Natural killer cell (primary cell): Measurements from ENCODE around the gene MAP4K4. TPM values are rescaled to one million over a fixed set of nuclear protein-coding genes. Genes with fewer than 3 reads are reported as not detected.
A peak's percentile ranks its signal among the peaks of the same experiment; 100 is the strongest.

ENCODE experiments used
- ATAC-seq, 3 donors: fragments of 150-1000 bp in 2 of 3; fragments of 200-7000 bp in 1 of 3; cut with Tn5 transposase; 1 replicate in 1 of 3; 2 replicates in 2 of 3; pipeline ENCODE4 v1.10.0; 2021; ENCODE audit warnings: mild to moderate bottlenecking in 2 of 3, moderate library complexity in 2 of 3
- DNase-seq, 2 donors: peaks; one replicate each; pipeline versions ENCODE4 v3.0.0 to v3.0.0-alpha.2; 2013 to 2021; ENCODE audit warnings: mixed read lengths in 1 of 2
- H3K27ac ChIP-seq: one replicate; pipeline ENCODE4 v1.5.1; 2013; ENCODE audit warnings: mild to moderate bottlenecking, low read length
- H3K27me3 ChIP-seq: one replicate; pipeline ENCODE4 v1.6.1; 2013; ENCODE audit warnings: low read length; ENCODE audit not compliant: control insufficient read depth, insufficient read depth
- H3K36me3 ChIP-seq: one replicate; pipeline ENCODE4 v1.6.1; 2013; ENCODE audit warnings: low read length; ENCODE audit not compliant: control insufficient read depth, insufficient read depth
- H3K4me1 ChIP-seq: one replicate; pipeline ENCODE4 v1.6.1; 2013; ENCODE audit warnings: low read length; ENCODE audit not compliant: control insufficient read depth, insufficient read depth
- H3K4me3 ChIP-seq: one replicate; pipeline ENCODE4 v1.5.1; 2013; ENCODE audit warnings: low read length
- H3K9me3 ChIP-seq: one replicate; pipeline ENCODE4 v1.6.1; 2013; ENCODE audit warnings: low read length; ENCODE audit not compliant: control insufficient read depth, insufficient read depth
- H3K27ac Mint-ChIP-seq, 2 donors: one replicate each; pipeline ENCODE4 v1.8.0; 2022; ENCODE audit warnings: mild to moderate bottlenecking in 2 of 2, mixed read lengths in 2 of 2, moderate library complexity in 1 of 2
- H3K27me3 Mint-ChIP-seq, 2 donors: one replicate each; pipeline ENCODE4 v1.8.0; 2022; ENCODE audit warnings: low read depth in 2 of 2, mixed read lengths in 2 of 2
- H3K36me3 Mint-ChIP-seq: one replicate; pipeline ENCODE4 v1.8.0; 2022; ENCODE audit warnings: mixed read lengths
- H3K4me1 Mint-ChIP-seq, 2 donors: one replicate each; pipeline ENCODE4 v1.8.0; 2022; ENCODE audit warnings: mixed read lengths in 2 of 2
- H3K4me3 Mint-ChIP-seq: one replicate; pipeline ENCODE4 v1.8.0; 2022; ENCODE audit warnings: mild to moderate bottlenecking, moderate library complexity, mixed read lengths
- H3K9me3 Mint-ChIP-seq, 2 donors: one replicate each; pipeline ENCODE4 v1.8.0; 2022; ENCODE audit warnings: mixed read lengths in 2 of 2
- CTCF ChIP-seq: fragments of 200-600 bp; IDR thresholded peaks from one replicate; pipeline ENCODE4 v1.8.0; 2022; ENCODE audit warnings: antibody characterized with exemption
- WGBS: methylation state at CpG from one replicate; pipeline ENCODE4 v1.1.7; 2013; ENCODE audit warnings: missing lambda C conversion rate; ENCODE audit not compliant: insufficient coverage; 5-methylcytosine and 5-hydroxymethylcytosine counted together
- intact Hi-C: fragments of 100-400 bp; cut with micrococcal nuclease; formaldehyde crosslinking; loops from one replicate; pipeline ENCODE4 v1.14.2; 2022
- total RNA-seq, 4 donors: library from RNA; stranded (reverse); fragments of 120-200 nt in 1 of 4; gene quantifications; one replicate each; pipeline versions ENCODE4 v1.2.3 to v1.2.4, GENCODE V29; 2013 to 2022

MAP4K4 gene
- total RNA-seq, 3 donors from 2014 or later (not counting 1 experiment from before 2014, with no cell fraction given) = 60.2 to 80.3 (median 66.5) TPM

DNA sequence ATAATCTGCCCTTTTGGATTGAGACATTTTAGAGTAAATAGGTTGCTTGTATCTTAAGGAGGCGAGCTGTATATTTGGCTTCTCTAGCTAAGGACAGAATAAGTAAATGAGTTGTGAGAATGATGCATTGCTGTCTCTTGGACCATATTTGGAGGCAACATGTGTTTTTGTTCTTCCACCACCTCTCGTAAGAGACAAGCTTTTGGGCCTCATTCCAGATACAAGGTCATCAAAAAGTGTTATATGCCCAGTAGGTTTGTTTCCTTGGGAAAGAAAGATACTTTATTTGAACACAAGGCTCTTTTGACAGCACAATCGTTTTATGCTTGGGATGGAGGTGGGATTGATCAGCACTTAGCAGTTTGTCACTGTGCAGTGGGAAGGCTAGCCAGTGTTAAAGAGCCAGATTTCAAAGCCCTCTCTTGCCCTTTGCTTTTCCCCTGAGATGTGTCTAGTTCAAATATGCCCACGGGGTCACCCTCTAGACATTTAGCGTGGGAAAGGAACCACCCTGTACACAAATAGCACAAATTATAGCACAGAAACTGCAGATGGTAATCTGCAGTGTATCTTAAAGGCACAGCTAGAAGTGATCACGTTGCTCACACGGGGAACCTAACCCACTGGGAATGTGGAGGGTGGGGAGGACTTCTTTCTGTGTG lies 131.3 kb downstream of the MAP4K4 start:
- Mint-ChIP-seq H3K27ac (peak overlapping the region in 1 of 2 donors; percentile 1), H3K4me1 (peaks cover 41 to 47% of the 10 kb centered on the region in 2 donors), H3K9me3 (no peaks in the 10 kb centered on the region), H3K4me3 (no peak overlapping the region), H3K36me3 (peaks cover 9% of the 10 kb centered on the region), H3K27me3 (no peaks in the 10 kb centered on the region)
- no peak for TF ChIP-seq CTCF
- no peak overlapping the region for H3K27ac ChIP-seq
- H3K4me1 ChIP-seq = peaks cover 14% of the 10 kb centered on the region
- peaks cover 49% of the 10 kb centered on the region for H3K36me3 ChIP-seq
- intact Hi-C loops = loop anchor here (5.0 kb wide), 2 partner anchors 153 to 528 kb away; partner anchors contain the start of gene IL18R1
- ATAC-seq (peak in 2 of 3 donors; percentile 15 to 46), DNase-seq (no peak)
- no peaks in the 10 kb centered on the region for H3K27me3 ChIP-seq
- WGBS = 74% methylated on average over 7 of the region's 7 CpGs
- H3K9me3 ChIP-seq = no peaks in the 10 kb centered on the region
- no peak overlapping the region for H3K4me3 ChIP-seq

- Histone ChIP-seq H3K27me3 (no peaks in the 10 kb centered on the region), H3K4me1 (peaks cover 14% of the 10 kb centered on the region), H3K36me3 (peaks cover 53% of the 10 kb centered on the region), H3K27ac (no peak overlapping the region), H3K4me3 (no peak overlapping the region), H3K9me3 (no peaks in the 10 kb centered on the region)
- H3K9me3 Mint-ChIP-seq = no peaks in the 10 kb centered on the region
- DNase-seq (no peak), ATAC-seq (no peak)
- no peak for TF ChIP-seq CTCF
- intact Hi-C loops = loop anchor here (5.0 kb wide), 2 partner anchors 153 to 528 kb away; partner anchors contain the start of gene IL18R1
- peaks cover 9% of the 10 kb centered on the region for H3K36me3 Mint-ChIP-seq
- 78% methylated on average over 3 of the region's 3 CpGs for WGBS
- H3K4me1 Mint-ChIP-seq = peaks cover 40 to 47% of the 10 kb centered on the region in 2 donors
- H3K27ac Mint-ChIP-seq = peak overlapping the region in 1 of 2 donors; percentile 37
- H3K27me3 Mint-ChIP-seq = no peaks in the 10 kb centered on the region
- no peak overlapping the region for H3K4me3 Mint-ChIP-seq
Measured at GRCh38 chr2:101829429-101829828, 131.9 kb downstream of the MAP4K4 start.

DNA sequence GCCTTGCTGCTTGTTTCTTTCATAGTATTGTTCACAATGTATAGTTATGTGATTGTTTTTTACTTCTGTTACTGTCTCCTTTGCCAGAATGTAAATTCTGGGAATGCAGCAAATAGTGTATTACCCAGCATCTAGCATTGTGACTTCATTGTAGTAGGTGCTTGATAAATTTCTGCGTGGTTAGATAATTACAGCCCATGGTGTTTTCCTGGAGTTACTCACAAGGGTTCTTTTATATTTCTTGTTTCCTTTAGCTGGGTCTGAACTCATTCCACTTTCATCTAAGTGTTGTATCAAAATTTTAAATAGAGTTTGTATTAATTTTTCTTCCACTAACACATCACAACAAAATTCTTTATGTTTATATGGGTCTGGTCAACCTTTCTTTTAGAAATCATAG lies 132.6 kb downstream of the MAP4K4 start:
- Histone ChIP-seq H3K4me3 (no peak overlapping the region), H3K27me3 (no peaks in the 10 kb centered on the region), H3K27ac (no peak overlapping the region), H3K4me1 (peaks cover 14% of the 10 kb centered on the region), H3K36me3 (peaks cover 57% of the 10 kb centered on the region), H3K9me3 (no peaks in the 10 kb centered on the region)
- Mint-ChIP-seq H3K4me3 (no peak overlapping the region), H3K27ac (peak overlapping the region; percentile 10 to 37), H3K9me3 (no peaks in the 10 kb centered on the region), H3K4me1 (peaks cover 40 to 47% of the 10 kb centered on the region in 2 donors), H3K27me3 (no peaks in the 10 kb centered on the region), H3K36me3 (peaks cover 9% of the 10 kb centered on the region)
- WGBS = 67% methylated on average over 1 of the region's 1 CpG
- ATAC-seq (no peak), DNase-seq (no peak)
- no peak for TF ChIP-seq CTCF
- intact Hi-C loops = no loop called here
